ENCODE data around the gene TTC33.

DNA sequence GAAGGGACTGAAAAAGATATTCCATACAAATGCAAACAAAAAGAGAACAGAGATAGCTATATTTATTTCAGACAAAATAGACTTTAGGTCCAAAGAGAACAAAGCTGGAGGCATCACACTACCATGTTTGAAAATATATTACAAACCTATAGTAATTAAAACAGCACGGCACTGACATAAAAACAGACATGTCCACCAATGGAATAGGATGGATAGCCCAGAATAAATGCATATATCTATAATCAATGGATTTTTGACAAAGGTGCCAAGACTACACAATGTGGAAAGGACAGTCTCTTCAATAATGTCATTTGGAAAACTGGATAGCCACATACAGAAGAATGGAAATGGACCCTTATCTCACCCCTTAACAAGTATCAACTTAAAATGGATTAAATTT is 32.2 kb upstream of the TTC33 start:
- TF ChIP-seq EZH2phosphoT487 (IDR thresholded peaks at IDR 0.05; ENCODE audit: insufficient read depth, low read depth) (no peak), EZH2 (IDR thresholded peaks at IDR 0.05; ENCODE audit: insufficient read depth, poor library complexity, severe bottlenecking) (no peak)

All from GM23248 (cell line).